T-cell (primary cell): ENCODE data around the gene IL1RAP. TPM values are rescaled to one million over a fixed set of nuclear protein-coding genes. Genes with fewer than 3 reads are reported as not detected.

Experiments used
- ATAC-seq, 4 experiments: fragments of 200-7000 bp in 3 of 4; fragments of 150-1000 bp in 1 of 4; cut with Tn5 transposase; replicated peaks in 1 of 4; 1 replicate in 3 of 4; 2 replicates in 1 of 4; pipeline ENCODE4 v1.10.0; 2021; ENCODE audit warnings: moderate library complexity in 3 of 4, mild to moderate bottlenecking in 2 of 4, moderate number of reproducible peaks in 1 of 4
- CTCF ChIA-PET, 2 donors: fragments of 300-600 bp; sonication (Branson Sonifier 250); formaldehyde crosslinking; loops; one replicate each; lab custom pipeline; 2022; ENCODE audit warnings: antibody characterized with exemption in 2 of 2; lab: Charles Lee
- POLR2A ChIA-PET, 2 donors: fragments of 300-600 bp; sonication (Branson Sonifier 250); formaldehyde crosslinking; loops; one replicate each; lab custom pipeline; 2022; ENCODE audit warnings: antibody characterized with exemption in 2 of 2; lab: Charles Lee
- DNase-seq, 35 experiments: peaks; one replicate each; pipeline versions ENCODE4 v3.0.0 to v3.0.0-alpha.2; 2013 to 2023
- H3K27ac ChIP-seq: one replicate; pipeline ENCODE4 v1.5.1; 2013; ENCODE audit warnings: low read length
- H3K27me3 ChIP-seq, 2 experiments: replicated peaks in 1 of 2; 1 replicate in 1 of 2; 2 replicates in 1 of 2; pipeline versions ENCODE4 v1.6.1 to v1.7.0; 2013; ENCODE audit warnings: low read length in 1 of 2, mixed read lengths in 1 of 2; ENCODE audit not compliant: control insufficient read depth in 2 of 2, insufficient read depth in 2 of 2; ENCODE audit errors: extremely low read depth in 1 of 2
- H3K36me3 ChIP-seq, 2 donors: 1 replicate in 1 of 2; 2 replicates in 1 of 2; pipeline versions ENCODE4 v1.6.1 to v1.7.0; 2013; ENCODE audit warnings: low read length in 1 of 2; ENCODE audit not compliant: control insufficient read depth in 2 of 2, insufficient read depth in 1 of 2; ENCODE audit errors: extremely low read depth in 1 of 2
- H3K4me1 ChIP-seq, 2 experiments: 1 replicate in 1 of 2; 2 replicates in 1 of 2; pipeline versions ENCODE4 v1.6.1 to v1.7.0; 2013; ENCODE audit warnings: low read length in 2 of 2, mixed read lengths in 1 of 2; ENCODE audit not compliant: insufficient read depth in 2 of 2, control insufficient read depth in 1 of 2; ENCODE audit errors: extremely low read depth in 1 of 2
- H3K4me3 ChIP-seq, 2 donors: 1 replicate in 1 of 2; 2 replicates in 1 of 2; pipeline versions ENCODE4 v1.5.1 to v1.7.0; 2013; ENCODE audit warnings: mild to moderate bottlenecking in 2 of 2, low read length in 1 of 2, moderate library complexity in 1 of 2; ENCODE audit not compliant: control insufficient read depth in 1 of 2; ENCODE audit errors: extremely low read depth in 1 of 2
- H3K9me3 ChIP-seq: 2 replicates; pipeline ENCODE4 v1.7.0; 2013
- H3K27ac Mint-ChIP-seq, 2 donors: one replicate each; pipeline ENCODE4 v1.8.0; 2020 to 2021; ENCODE audit warnings: mild to moderate bottlenecking in 2 of 2, mixed read lengths in 2 of 2
- H3K27me3 Mint-ChIP-seq, 2 donors: one replicate each; pipeline ENCODE4 v1.8.0; 2021 to 2022; ENCODE audit warnings: mixed read lengths in 2 of 2
- H3K36me3 Mint-ChIP-seq: one replicate; pipeline ENCODE4 v1.8.0; 2021; ENCODE audit warnings: mixed read lengths
- H3K4me1 Mint-ChIP-seq, 3 donors: one replicate each; pipeline ENCODE4 v1.8.0; 2020 to 2022; ENCODE audit warnings: mixed read lengths in 3 of 3, mild to moderate bottlenecking in 1 of 3
- H3K4me3 Mint-ChIP-seq, 3 donors: one replicate each; pipeline ENCODE4 v1.8.0; 2020 to 2022; ENCODE audit warnings: mild to moderate bottlenecking in 3 of 3, mixed read lengths in 3 of 3, moderate library complexity in 3 of 3
- H3K9me3 Mint-ChIP-seq, 3 donors: one replicate each; pipeline ENCODE4 v1.8.0; 2020 to 2022; ENCODE audit warnings: mixed read lengths in 3 of 3
- WGBS: methylation state at CpG from one replicate; pipeline ENCODE4 v1.1.5; 2013; ENCODE audit warnings: missing lambda C conversion rate; ENCODE audit not compliant: insufficient coverage; 5-methylcytosine and 5-hydroxymethylcytosine counted together
- total RNA-seq, 35 experiments: library from RNA in 6 of 35; stranded (reverse) in 6 of 35; fragments of 120-200 nt in 1 of 35; gene quantifications; one replicate each; pipeline versions ENCODE4 v1.2.1 to v1.2.4 and lab custom pipeline; 2013 to 2026

The IL1RAP gene
- total RNA-seq, 5 donors from 2014 or later (not counting 1 experiment from before 2014, with no cell fraction given): 8.6 to 14.5 (median 9.9) TPM

GRCh38 chr3:190541008-190541407, 27.1 kb downstream of the IL1RAP start:
- DNase-seq: no peak
- Histone ChIP-seq H3K27me3 (no peaks in the 10 kb centered on the region), H3K36me3 (no peaks in the 10 kb centered on the region), H3K4me3 (no peak overlapping the region), H3K9me3 (no peaks in the 10 kb centered on the region), H3K27ac (no peak overlapping the region), H3K4me1 (peaks cover 0 to 2% of the 10 kb centered on the region in 2 experiments)
- ATAC-seq: no peak
- H3K36me3 Mint-ChIP-seq: no peaks in the 10 kb centered on the region
- no peaks in the 10 kb centered on the region for H3K9me3 Mint-ChIP-seq
- no peak overlapping the region for H3K27ac Mint-ChIP-seq
- CTCF ChIA-PET: no interaction called here
- H3K27me3 Mint-ChIP-seq: no peaks in the 10 kb centered on the region
- no peak overlapping the region for H3K4me3 Mint-ChIP-seq
- H3K4me1 Mint-ChIP-seq: peaks cover 18 to 28% (median 21%) of the 10 kb centered on the region in 3 donors
- POLR2A ChIA-PET: no interaction called here

GRCh38 chr3:190541560-190541959, 27.7 kb downstream of the IL1RAP start:
- Mint-ChIP-seq H3K27me3 (no peaks in the 10 kb centered on the region), H3K36me3 (no peaks in the 10 kb centered on the region), H3K27ac (no peak overlapping the region), H3K4me1 (peaks cover 15 to 32% (median 19%) of the 10 kb centered on the region in 3 donors), H3K4me3 (no peak overlapping the region), H3K9me3 (no peaks in the 10 kb centered on the region)
- ATAC-seq: no peak
- WGBS: no CpG with 5 or more reads among the region's 2 CpGs
- POLR2A ChIA-PET: no interaction called here
- Histone ChIP-seq H3K36me3 (no peaks in the 10 kb centered on the region), H3K27ac (no peak overlapping the region), H3K27me3 (no peaks in the 10 kb centered on the region), H3K9me3 (no peaks in the 10 kb centered on the region), H3K4me3 (no peak overlapping the region), H3K4me1 (peaks cover 0 to 2% of the 10 kb centered on the region in 2 experiments)
- DNase-seq: no peak
- CTCF ChIA-PET: no interaction called here

GRCh38 chr3:190542846-190543245, 29.0 kb downstream of the IL1RAP start:
- peaks cover 0 to under 1% of the 10 kb centered on the region in 2 experiments for H3K4me1 ChIP-seq
- no peaks in the 10 kb centered on the region for H3K36me3 Mint-ChIP-seq
- H3K4me1 Mint-ChIP-seq: peaks cover 9 to 25% (median 13%) of the 10 kb centered on the region in 3 donors
- no peaks in the 10 kb centered on the region for H3K27me3 Mint-ChIP-seq
- POLR2A ChIA-PET: interaction anchor here in 1 of 2 donors (0.6 kb wide), 1 partner anchor 898 kb away, joined by 4 read pairs; no protein-coding TSS in a partner anchor
- H3K27ac Mint-ChIP-seq: no peak overlapping the region
- H3K4me3 ChIP-seq: no peak overlapping the region
- no peaks in the 10 kb centered on the region for H3K27me3 ChIP-seq
- H3K4me3 Mint-ChIP-seq: no peak overlapping the region
- no peaks in the 10 kb centered on the region for H3K36me3 ChIP-seq
- H3K9me3 Mint-ChIP-seq: no peaks in the 10 kb centered on the region
- no peaks in the 10 kb centered on the region for H3K9me3 ChIP-seq
- no peak for DNase-seq
- CTCF ChIA-PET: interaction anchor here in 1 of 2 donors (0.6 kb wide), 1 partner anchor 67 kb away, joined by 5 read pairs; no protein-coding TSS in a partner anchor
- H3K27ac ChIP-seq: no peak overlapping the region
- WGBS: no CpG with 5 or more reads among the region's 1 CpG
- no peak for ATAC-seq

- Mint-ChIP-seq H3K9me3 (no peaks in the 10 kb centered on the region), H3K4me3 (no peak overlapping the region), H3K36me3 (no peaks in the 10 kb centered on the region), H3K27ac (no peak overlapping the region), H3K27me3 (no peaks in the 10 kb centered on the region), H3K4me1 (peaks cover 3 to 18% (median 7%) of the 10 kb centered on the region in 3 donors)
- H3K9me3 ChIP-seq: no peaks in the 10 kb centered on the region
- ATAC-seq (no peak), DNase-seq (no peak)
- H3K27ac ChIP-seq: no peak overlapping the region
- no peaks in the 10 kb centered on the region for H3K36me3 ChIP-seq
- ChIA-PET CTCF (no interaction called here), POLR2A (no interaction called here)
- WGBS: 79% methylated on average over 2 of the region's 4 CpGs
- no peak overlapping the region for H3K4me3 ChIP-seq
- H3K4me1 ChIP-seq: no peaks in the 10 kb centered on the region
- no peaks in the 10 kb centered on the region for H3K27me3 ChIP-seq
These were observed 29.8 kb downstream of the IL1RAP start for GRCh38 chr3:190543671-190544070.

- no peak for DNase-seq
- H3K36me3 ChIP-seq: no peaks in the 10 kb centered on the region
- ATAC-seq: no peak
- Mint-ChIP-seq H3K36me3 (peaks cover 8% of the 10 kb centered on the region), H3K27me3 (no peaks in the 10 kb centered on the region), H3K4me3 (no peak overlapping the region), H3K27ac (no peak overlapping the region), H3K9me3 (no peaks in the 10 kb centered on the region), H3K4me1 (peaks cover 0 to 14% (median 3%) of the 10 kb centered on the region in 3 donors)
- H3K27ac ChIP-seq: no peak overlapping the region
- no peak overlapping the region for H3K4me3 ChIP-seq
- CTCF ChIA-PET: no interaction called here
- H3K9me3 ChIP-seq: no peaks in the 10 kb centered on the region
- H3K4me1 ChIP-seq: no peaks in the 10 kb centered on the region
- 93% methylated on average over 3 of the region's 4 CpGs for WGBS
- POLR2A ChIA-PET: no interaction called here
- H3K27me3 ChIP-seq: no peaks in the 10 kb centered on the region
These were observed 31.3 kb downstream of the IL1RAP start for GRCh38 chr3:190545191-190545590.

GRCh38 chr3:190546881-190547510, 33.1 kb downstream of the IL1RAP start:
- Mint-ChIP-seq H3K9me3 (peaks cover 0 to 3% (median 0%) of the 10 kb centered on the region in 3 donors), H3K4me1 (peaks cover 0 to 9% (median 3%) of the 10 kb centered on the region in 3 donors), H3K27ac (no peak overlapping the region), H3K27me3 (no peaks in the 10 kb centered on the region), H3K4me3 (no peak overlapping the region), H3K36me3 (peaks cover 8% of the 10 kb centered on the region)
- H3K9me3 ChIP-seq: no peaks in the 10 kb centered on the region
- H3K4me3 ChIP-seq: no peak overlapping the region
- no peaks in the 10 kb centered on the region for H3K4me1 ChIP-seq
- CTCF ChIA-PET: no interaction called here
- no peaks in the 10 kb centered on the region for H3K36me3 ChIP-seq
- no peaks in the 10 kb centered on the region for H3K27me3 ChIP-seq
- DNase-seq: no peak
- ATAC-seq: no peak
- WGBS: 92% methylated on average over 2 of the region's 6 CpGs
- POLR2A ChIA-PET: no interaction called here
- no peak overlapping the region for H3K27ac ChIP-seq
